Esophagus squamous epithelium (tissue), 5 donors: ENCODE results near the gene PRPSAP1. TPM values are rescaled to one million over a fixed set of nuclear protein-coding genes. Genes with fewer than 3 reads are reported as not detected.
"Not testable (repeated sequence)": the region's sequence is repeated elsewhere in the genome, so short reads cannot be mapped to it uniquely, and the experiment has no call there.

ENCODE experiments used
- DNase-seq: peaks from one replicate; lab custom pipeline; 2025; lab: John Stamatoyannopoulos, UW
- H3K27ac ChIP-seq, 4 donors: fragments of 200-600 bp; sonication (generic); one replicate each; pipeline ENCODE4 v1.5.1; 2016 to 2019; ENCODE audit warnings: mild to moderate bottlenecking in 1 of 4
- H3K27me3 ChIP-seq, 4 donors: fragments of 200-600 bp; sonication (generic); 1 replicate in 3 of 4; 2 replicates in 1 of 4; pipeline versions ENCODE4 v1.5.1 to v1.6.0; 2017 to 2021; ENCODE audit warnings: antibody characterized with exemption in 1 of 4
- H3K36me3 ChIP-seq, 3 donors: fragments of 200-600 bp; sonication (generic); one replicate each; pipeline ENCODE4 v1.5.1; 2016 to 2019
- H3K4me1 ChIP-seq, 3 donors: fragments of 200-600 bp; sonication (generic); one replicate each; pipeline ENCODE4 v1.5.1; 2017 to 2019
- H3K4me3 ChIP-seq, 4 donors: fragments of 200-600 bp; sonication (generic); 1 replicate in 3 of 4; 2 replicates in 1 of 4; pipeline ENCODE4 v1.5.1; 2016 to 2019; ENCODE audit warnings: mild to moderate bottlenecking in 2 of 4, moderate library complexity in 1 of 4
- H3K9me3 ChIP-seq, 3 donors: fragments of 200-600 bp; sonication (generic); one replicate each; pipeline ENCODE4 v1.5.1; 2016 to 2019
- POLR2A ChIP-seq, 4 donors: fragments of 450-650 bp; IDR thresholded peaks; one replicate each; pipeline ENCODE4 v1.6.1; 2017; ENCODE audit warnings: antibody characterized with exemption in 4 of 4, mild to moderate bottlenecking in 4 of 4, moderate library complexity in 3 of 4
- WGBS, 2 donors: methylation state at CpG; one replicate each; pipeline ENCODE4 v1.1.5; 2018; 5-methylcytosine and 5-hydroxymethylcytosine counted together
- intact Hi-C: fragments of 100-400 bp; cut with DNase I; formaldehyde crosslinking; loops from one replicate; pipeline ENCODE4 v1.15.0; 2022
- total RNA-seq, 4 donors: library from RNA; depleted of rRNA; stranded (reverse); fragments of >200 nt; gene quantifications; one replicate each; pipeline ENCODE4 v1.1.0, GENCODE V29; 2016
- TF ChIP-seq, protein P1 (sequence below), 6 experiments: fragments of 450-650 bp in 4 of 6; fragments of 200-600 bp in 2 of 6; sonication (generic) in 2 of 6; IDR thresholded peaks; one replicate each; pipeline ENCODE4 v1.5.1; 2016 to 2019; ENCODE audit warnings: antibody characterized with exemption in 6 of 6, mild to moderate bottlenecking in 4 of 6, moderate library complexity in 4 of 6
- donor health status: DM: yes; HTN: yes; CAD: no.

The PRPSAP1 gene
- total RNA-seq, 4 donors from 2014 or later = 36.0 to 68.6 (median 49.5) TPM

DNA sequence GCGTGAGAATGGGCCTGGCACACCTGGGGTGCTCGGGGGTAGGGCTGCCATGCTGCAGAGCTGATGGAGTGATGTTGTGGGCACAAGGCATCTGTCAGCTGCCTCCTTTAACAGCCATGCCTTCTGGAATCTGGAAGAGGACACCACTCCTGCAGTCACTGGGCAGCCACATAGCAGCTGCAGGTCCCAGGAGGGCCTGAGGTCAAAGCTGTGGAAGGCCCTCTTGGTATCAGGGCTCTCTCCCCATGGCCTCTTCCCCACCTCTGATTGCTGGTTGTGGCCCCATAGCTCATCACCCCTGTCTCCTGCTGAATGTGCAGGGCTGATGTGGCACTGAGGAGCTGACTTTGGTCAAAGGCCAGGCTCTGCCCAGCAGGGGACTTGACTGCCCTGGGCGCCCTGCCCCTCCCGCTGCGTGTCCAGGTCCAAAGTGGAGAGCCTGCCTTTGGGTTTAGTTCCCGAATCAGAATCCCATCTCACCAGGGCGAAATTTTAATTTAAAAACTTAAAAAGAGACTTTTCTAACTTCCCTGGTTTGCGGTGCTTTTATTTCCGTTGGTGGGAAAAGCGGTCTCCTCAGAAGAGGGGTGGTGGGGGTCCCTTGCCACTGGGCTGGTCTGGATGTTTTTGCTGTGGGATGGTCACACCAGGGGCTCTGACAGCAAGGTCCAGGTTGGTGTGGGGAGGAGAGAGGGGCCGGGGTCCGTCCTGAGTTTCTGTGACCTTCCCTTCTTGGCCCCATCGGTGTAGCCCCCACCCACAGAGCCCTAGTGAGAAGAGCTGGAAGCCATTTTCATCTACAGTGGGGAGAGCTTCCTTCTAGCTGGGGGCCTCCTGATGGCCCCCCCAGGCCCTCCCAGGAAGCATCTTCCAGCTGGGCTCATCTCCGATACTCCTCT, 82.7 kb downstream of the PRPSAP1 start:
- Histone ChIP-seq H3K4me1 (peaks cover 65 to 90% (median 73%) of the 10 kb centered on the region in 3 donors), H3K27me3 (no peaks in the 10 kb centered on the region), H3K9me3 (no peaks in the 10 kb centered on the region), H3K36me3 (peaks cover 0 to 29% (median 14%) of the 10 kb centered on the region in 3 donors), H3K4me3 (peak overlapping the region in 3 of 4 donors; percentile 41 to 65 (median 45)), H3K27ac (peak overlapping the region; percentile 64 to 85 (median 78))
- TF ChIP-seq, protein P1, sequence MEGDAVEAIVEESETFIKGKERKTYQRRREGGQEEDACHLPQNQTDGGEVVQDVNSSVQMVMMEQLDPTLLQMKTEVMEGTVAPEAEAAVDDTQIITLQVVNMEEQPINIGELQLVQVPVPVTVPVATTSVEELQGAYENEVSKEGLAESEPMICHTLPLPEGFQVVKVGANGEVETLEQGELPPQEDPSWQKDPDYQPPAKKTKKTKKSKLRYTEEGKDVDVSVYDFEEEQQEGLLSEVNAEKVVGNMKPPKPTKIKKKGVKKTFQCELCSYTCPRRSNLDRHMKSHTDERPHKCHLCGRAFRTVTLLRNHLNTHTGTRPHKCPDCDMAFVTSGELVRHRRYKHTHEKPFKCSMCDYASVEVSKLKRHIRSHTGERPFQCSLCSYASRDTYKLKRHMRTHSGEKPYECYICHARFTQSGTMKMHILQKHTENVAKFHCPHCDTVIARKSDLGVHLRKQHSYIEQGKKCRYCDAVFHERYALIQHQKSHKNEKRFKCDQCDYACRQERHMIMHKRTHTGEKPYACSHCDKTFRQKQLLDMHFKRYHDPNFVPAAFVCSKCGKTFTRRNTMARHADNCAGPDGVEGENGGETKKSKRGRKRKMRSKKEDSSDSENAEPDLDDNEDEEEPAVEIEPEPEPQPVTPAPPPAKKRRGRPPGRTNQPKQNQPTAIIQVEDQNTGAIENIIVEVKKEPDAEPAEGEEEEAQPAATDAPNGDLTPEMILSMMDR (IDR thresholded peaks at IDR 0.05) = no peak
- no peak for TF ChIP-seq POLR2A (IDR thresholded peaks at IDR 0.05)
- WGBS, 2 donors = 54 to 84% methylated on average over 4 to 14 of the region's 14 CpGs
- DNase-seq = no peak
- intact Hi-C loops = no loop called here

DNA sequence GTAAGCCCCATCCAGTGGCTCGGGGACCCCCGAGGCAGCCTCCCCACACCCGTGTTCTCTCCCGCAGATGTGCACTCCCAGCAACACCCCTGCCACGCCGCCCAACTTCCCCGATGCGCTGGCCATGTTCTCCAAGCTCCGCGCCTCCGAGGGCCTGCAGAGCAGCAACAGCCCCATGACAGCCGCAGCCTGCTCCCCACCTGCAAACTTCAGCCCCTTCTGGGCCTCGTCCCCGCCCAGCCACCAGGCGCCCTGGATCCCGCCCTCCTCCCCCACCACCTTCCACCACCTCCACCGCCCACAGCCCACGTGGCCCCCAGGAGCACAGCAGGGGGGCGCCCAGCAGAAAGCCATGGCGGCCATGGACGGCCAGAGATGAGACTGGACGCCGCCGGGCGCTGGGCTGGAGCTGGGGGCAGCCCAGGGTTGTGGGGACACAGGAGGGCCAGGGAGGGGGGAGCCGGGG, 83.6 kb downstream of the PRPSAP1 start:
- DNase-seq = no peak
- peak overlapping the region in 1 of 4 donors; percentile 85 for H3K27ac ChIP-seq
- intact Hi-C loops = no loop called here
- peaks cover 0 to 29% (median 14%) of the 10 kb centered on the region in 3 donors for H3K36me3 ChIP-seq
- H3K4me1 ChIP-seq = peaks cover 65 to 86% (median 73%) of the 10 kb centered on the region in 3 donors
- H3K4me3 ChIP-seq = no peak overlapping the region
- no peaks in the 10 kb centered on the region for H3K9me3 ChIP-seq
- TF ChIP-seq, protein P1 (IDR thresholded peaks at IDR 0.05) = no peak
- TF ChIP-seq POLR2A (IDR thresholded peaks at IDR 0.05) = no peak
- WGBS, 2 donors = 78 to 79% methylated on average over 4 to 12 of the region's 26 CpGs
- H3K27me3 ChIP-seq = no peaks in the 10 kb centered on the region

DNA sequence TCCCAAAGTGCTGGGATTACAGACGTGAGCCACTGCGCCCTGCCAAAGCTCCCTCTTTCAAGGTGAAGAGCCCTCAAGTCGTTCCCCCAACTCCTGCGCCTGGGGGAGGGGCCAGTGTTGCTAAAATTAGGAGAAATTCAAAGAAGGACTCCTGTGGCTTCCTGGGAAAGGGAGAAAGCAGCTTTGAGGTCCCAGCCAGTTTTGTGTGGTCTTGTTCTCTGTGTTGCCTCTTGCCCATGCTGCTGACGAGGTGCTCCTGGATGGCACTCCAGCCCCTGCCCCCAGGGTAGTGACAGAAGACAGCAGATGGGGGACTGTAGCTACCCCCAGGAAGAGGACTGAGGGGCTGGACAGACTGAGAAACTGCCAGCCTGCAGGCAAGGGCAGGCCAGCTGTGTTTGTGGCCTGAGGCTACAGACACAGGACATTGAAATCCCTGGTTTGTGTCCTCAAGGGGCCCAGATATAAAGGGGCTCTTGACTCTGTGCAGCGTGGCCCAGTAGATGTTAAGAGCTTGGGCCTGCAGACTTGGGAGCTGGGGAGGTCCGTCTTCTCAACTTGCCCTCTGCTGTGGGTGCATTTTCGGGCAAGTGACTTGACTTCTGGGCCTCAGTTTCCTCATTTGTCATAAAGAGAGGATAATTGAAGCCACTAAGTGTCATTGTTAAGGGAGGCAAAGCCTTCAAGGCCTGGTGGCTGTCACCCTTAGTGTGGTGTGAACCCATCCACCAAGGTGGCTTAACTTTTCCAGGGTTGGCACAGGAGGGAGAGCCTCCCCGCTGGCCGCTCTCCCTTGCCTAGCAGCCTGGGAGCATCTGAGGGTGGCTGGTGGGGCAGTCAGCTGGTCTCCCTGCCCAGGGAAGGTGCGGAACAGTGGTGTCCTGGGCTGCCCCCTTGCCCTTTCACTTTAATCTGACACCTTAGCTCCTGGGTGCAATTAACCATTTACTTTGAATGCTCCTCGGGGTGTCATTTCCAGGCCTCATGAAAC, 84.4 kb downstream of the PRPSAP1 start:
- Histone ChIP-seq H3K27ac (peak overlapping the region; percentile 85 to 100 (median 98)), H3K27me3 (no peaks in the 10 kb centered on the region), H3K9me3 (no peaks in the 10 kb centered on the region), H3K4me1 (peaks cover 68 to 84% (median 73%) of the 10 kb centered on the region in 3 donors), H3K36me3 (peaks cover 0 to 29% (median 14%) of the 10 kb centered on the region in 3 donors), H3K4me3 (peak overlapping the region in 1 of 4 donors; percentile 48)
- intact Hi-C loops = no loop called here
- DNase-seq = no peak
- TF ChIP-seq POLR2A (IDR thresholded peaks at IDR 0.05) = no peak
- TF ChIP-seq, protein P1 (IDR thresholded peaks at IDR 0.05) = no peak
- 49 to 62% methylated on average over 7 to 10 of the region's 12 CpGs for WGBS, 2 donors

DNA sequence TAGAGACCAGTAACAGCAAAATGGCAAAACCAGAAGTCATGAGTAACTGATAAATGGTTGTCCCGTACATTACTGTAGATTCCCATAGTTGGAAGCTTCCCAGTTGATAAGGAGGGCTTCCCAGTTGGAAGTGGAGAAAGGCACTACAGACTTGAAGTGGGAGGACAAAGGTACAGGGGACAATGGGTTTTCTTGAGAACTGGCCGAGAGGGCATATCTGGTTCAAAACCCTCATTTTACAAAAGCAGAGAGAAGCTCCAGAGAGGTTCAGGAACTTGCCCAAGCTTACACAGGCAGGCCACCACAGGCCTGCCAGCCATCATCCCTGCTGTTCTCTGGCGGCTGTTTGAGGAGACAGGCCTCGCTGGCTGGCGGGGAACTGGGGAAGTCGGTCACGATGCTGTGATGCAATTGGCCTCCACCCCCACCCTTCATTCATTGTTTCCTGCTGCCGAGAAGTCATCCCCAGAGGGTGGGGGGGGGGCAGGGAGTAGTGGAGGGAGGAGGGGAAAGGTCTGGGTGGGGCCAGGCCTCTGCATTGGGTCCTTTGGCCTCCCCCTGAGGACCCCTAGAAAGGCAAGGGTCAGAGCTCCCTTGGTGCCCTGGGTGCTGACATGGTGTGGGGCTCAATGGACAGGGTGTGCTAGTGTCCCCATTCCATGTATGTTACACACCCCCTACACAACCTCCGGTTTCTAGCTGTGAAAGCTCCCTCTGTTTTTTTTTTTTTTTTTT, 85.5 kb downstream of the PRPSAP1 start:
- Histone ChIP-seq H3K4me3 (peak overlapping the region in 3 of 4 donors; percentile 20 to 94 (median 48)), H3K27ac (peak overlapping the region; percentile 85 to 100 (median 98)), H3K4me1 (peaks cover 76 to 84% (median 78%) of the 10 kb centered on the region in 3 donors), H3K9me3 (no peaks in the 10 kb centered on the region), H3K36me3 (peaks cover 0 to 29% (median 14%) of the 10 kb centered on the region in 3 donors), H3K27me3 (no peaks in the 10 kb centered on the region)
- TF ChIP-seq, protein P1 (IDR thresholded peaks at IDR 0.05) = no peak
- peak in 2 of 4 donors; percentile 14 to 77 for TF ChIP-seq POLR2A (IDR thresholded peaks at IDR 0.05)
- WGBS, 2 donors = 9 to 14% methylated on average over 8 of the region's 9 CpGs
- DNase-seq = no peak
- intact Hi-C loops = no loop called here

DNA sequence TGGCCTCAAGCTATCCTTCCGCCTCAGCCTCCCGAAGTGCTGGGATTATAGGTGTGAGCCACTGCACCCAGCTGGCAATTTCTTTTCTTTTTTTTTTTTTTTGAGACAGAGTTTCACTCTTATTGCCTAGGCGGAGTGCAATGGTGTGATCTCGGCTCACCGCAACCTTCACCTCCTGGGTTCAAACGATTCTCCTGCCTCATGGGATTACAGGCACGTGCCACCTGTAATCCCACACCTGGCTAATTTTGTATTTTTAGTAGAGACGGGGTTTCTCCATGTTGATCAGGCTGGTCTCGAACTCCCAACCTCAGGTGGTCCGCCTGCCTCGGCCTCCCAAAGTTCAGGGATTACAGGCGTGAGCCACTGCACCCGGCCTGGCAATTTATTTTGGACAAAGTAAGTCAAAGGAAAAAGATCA, 86.1 kb downstream of the PRPSAP1 start:
- Histone ChIP-seq H3K27ac (peak overlapping the region; percentile 85 to 100 (median 98)), H3K4me3 (peak overlapping the region in 3 of 4 donors; percentile 20 to 94 (median 48)), H3K4me1 (peaks cover 73 to 84% (median 76%) of the 10 kb centered on the region in 3 donors), H3K36me3 (peaks cover 0 to 29% (median 14%) of the 10 kb centered on the region in 3 donors)
- H3K27me3 ChIP-seq, H3K9me3 ChIP-seq, DNase-seq, intact Hi-C loops: not testable (repeated sequence)
- 55 to 59% methylated on average over 11 to 13 of the region's 13 CpGs for WGBS, 2 donors
